HG02763 (cell line): ENCODE data around the gene GFY.
"Not testable (repeated sequence)": the region's sequence is repeated elsewhere in the genome, so short reads cannot be mapped to it uniquely, and the experiment has no call there.

Experiments used
- ATAC-seq: cut with Tn5 transposase; IDR thresholded peaks from one replicate; pipeline ENCODE4 v1.9.1; 2021; ENCODE audit warnings: mild to moderate bottlenecking, moderate library complexity; ENCODE audit not compliant: unreplicated experiment

GFY gene

GRCh38 chr19:49442771-49443365 is 17.7 kb downstream of the GFY start:
- ATAC-seq, result no peak

- peak; percentile 79 for ATAC-seq
These were observed 18.3 kb downstream of the GFY start for GRCh38 chr19:49443366-49444099.

DNA sequence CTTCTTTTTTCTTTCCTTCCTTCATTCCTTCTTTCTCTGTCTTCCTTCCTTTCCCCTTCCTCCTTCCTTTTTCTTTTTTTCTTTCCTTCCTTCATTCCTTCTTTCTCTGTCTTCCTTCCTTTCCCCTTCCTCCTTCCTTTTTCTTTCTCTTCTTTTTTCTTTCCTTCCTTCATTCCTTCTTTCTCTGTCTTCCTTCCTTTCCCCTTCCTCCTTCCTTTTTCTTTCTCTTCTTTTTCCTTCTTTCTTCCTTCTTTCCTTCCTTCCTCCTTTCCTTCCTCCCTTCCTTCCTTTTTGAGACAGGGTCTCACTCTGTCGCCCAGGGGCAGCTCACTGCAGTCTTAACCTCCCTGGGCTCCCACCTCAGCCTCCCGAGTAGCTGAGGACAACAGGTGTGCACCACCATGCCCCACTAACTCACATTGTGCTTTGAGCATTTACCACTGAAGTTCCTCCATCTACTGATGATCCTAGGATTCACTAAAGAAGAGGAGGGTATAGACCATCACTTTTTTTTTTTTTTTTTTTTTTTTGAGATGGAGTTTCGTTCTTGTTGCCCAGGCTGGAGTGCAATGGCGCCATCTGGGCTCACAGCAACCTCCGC is 19.0 kb downstream of the GFY start:
- ATAC-seq, result not testable (repeated sequence)

DNA sequence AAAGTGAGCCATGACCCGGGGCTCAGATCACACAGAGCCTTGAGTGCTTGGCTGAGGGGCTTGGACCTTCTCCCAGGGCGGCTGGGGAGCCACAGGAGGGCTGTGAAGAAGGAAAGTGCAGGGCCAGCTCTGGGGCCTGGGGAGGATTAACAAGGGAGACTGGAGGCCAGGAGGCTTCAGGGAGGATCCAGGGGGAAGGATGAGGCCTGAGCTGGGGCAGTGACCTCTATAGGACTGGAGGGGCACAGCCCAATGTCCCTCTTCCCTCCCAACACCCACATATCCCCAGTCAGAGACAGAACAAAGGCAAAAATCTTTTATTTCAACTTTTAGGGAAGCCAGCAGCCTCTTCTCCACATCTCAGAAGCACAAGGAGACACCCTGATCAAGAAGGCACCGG is 20.8 kb downstream of the GFY start:
- no peak for ATAC-seq

DNA sequence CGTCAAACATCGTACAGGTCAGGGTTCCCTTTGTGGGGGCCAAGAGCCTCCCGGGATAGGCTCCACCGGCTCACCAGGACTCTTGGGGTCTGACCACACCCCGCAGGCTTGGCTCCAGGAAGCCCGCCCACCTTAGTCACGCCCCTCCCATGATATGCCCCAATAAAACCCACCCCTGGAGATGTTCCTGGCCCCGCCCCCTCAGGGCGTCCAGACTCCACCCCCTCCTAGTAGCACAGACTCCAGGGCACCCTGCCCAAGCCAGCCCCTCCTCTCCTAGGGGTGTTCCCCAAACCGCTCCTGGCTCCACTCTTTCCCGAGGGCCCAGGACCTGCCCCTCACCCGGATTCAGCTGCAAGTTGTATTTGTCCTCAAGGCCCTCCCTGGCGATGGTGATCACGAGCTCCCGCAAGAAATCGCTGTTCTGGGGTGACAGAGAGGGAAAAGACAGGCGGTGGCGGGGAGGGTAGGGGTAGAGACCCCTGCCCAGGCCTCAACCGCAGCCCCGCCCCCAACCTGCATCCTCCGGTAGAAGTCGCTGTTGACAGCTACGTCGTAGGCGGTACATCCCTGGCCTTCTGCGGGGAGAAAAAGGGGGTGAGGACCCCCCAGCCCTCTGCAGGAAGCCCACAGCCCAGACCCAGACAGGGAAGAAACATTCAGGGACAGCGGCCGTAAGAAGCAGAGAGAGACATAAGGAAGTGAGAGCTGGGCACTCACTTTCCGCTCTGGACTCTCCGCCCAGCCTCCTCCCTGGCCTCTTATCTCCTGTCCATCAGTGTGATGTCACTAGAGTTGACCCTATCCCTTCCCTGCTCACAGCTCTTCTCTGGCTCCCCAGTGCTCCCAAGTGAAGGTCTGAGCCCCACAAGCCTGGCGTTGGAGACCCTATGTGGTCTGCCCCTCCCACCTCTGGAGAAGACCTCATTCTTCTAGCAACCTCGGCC is 22.6 kb downstream of the GFY start:
- ATAC-seq, result no peak

DNA sequence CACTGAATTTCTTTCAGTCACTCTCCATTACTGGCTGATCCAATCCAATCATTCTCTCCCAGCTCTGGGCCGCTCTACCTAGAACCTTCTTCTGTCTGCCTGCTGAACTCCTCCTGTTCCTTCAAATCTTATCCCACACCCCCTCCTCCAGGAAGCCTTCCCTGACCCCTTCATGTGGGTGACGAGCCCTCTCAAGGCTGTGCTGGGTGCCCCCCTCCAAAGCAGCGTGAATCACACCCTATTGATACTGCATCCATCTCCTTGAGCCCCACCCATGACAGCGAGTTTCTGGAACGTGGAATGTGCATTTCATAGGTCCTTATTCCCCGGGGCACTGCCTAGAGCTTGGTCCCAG is 23.2 kb downstream of the GFY start:
- ATAC-seq, result no peak

GRCh38 chr19:49450405-49450804 is 25.2 kb downstream of the GFY start:
- ATAC-seq, result no peak

GRCh38 chr19:49451430-49452181 is 26.4 kb downstream of the GFY start, which contains the start of gene PIH1D1:
Gene PIH1D1, minus strand, starts transcription at chr19:49451814. Its CDS starts 240 bp downstream, at chr19:49451574.
- peak; percentile 63 for ATAC-seq

GRCh38 chr19:49453013-49453756 is 28.0 kb downstream of the GFY start, which contains the start of gene ALDH16A1:
Gene ALDH16A1, plus strand, starts transcription at chr19:49453225. Its CDS starts 107 bp downstream, at chr19:49453332.
- ATAC-seq, result peak; percentile 85

DNA sequence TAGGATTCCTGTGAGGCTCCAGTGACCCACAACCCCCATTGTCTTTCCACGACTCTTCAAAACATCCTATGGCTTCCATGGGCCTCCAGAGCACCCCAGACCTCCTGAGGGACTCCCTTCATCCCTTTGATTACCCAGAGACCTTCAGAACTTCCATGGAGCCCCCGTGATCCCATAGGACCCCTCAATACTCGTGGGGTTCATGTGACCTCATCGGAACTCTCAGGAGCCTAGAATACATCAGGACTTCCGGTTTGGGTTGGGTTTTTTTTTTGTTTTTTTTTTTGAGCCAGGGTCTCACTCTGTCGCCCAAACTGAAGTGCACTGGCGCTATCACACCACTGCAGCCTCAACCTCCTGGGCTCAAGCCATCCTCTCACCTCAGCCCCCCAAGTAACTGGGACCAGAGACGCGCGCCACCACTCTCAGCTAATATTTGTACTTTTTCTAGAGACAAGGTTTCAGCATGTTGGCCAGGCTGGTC is 28.6 kb downstream of the GFY start:
- no peak for ATAC-seq

DNA sequence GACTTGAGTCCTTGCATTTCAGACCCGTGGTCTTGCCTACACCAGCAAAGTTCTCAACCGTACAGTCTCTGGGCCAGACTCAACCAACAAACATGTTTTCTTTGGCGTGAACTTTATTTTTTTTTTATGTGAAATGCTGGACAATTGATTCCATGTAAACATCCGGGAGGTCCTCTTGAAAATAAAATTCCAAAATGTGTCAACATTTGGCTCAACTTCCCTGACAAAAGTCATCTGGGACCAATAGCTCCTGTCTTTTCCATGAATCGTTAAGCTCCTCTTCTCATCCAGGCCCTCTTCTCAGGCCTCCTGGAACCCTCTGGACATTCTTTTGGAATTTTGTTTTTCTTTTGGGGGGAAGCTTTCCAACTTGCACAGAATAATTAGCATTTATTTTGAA is 30.6 kb downstream of the GFY start:
- no peak for ATAC-seq

DNA sequence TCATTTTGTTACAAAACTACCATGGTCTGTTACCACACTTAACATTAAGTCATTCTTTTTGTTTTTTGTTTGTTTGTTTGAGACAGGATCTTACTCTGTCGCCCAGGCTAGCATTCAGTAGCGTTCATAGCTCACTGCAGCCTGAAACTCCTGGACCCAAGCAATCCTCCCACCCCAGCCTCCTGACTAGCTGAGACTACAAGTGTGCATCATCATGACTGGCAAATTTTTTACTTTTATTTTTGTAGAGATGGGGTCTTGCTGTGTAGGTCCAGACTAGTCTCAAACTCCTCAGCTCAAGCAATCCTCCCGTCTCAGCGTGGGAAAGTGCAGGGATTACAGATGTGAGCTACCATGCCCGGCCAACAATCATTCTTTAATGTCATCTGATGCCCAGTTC is 31.1 kb downstream of the GFY start:
- no peak for ATAC-seq

- no peak for ATAC-seq
These were observed 33.3 kb downstream of the GFY start for GRCh38 chr19:49458567-49458903.

DNA sequence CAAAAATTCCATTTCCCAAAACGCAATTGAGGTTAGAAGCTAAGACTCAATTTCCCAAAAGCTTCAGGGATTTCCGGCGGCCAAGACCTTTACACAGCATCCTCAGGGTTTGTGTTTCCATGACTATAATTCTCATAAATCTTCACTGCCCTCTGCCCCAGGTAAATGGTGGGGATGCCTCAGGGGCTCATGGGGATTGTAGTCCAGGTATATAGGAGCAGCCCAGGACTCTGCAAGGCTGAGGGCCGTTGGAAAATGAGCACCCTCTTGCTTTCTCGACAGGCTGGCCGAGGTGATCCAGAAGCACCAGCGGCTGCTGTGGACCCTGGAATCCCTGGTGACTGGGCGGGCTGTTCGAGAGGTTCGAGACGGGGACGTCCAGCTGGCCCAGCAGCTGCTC is 34.2 kb downstream of the GFY start:
- no peak for ATAC-seq

DNA sequence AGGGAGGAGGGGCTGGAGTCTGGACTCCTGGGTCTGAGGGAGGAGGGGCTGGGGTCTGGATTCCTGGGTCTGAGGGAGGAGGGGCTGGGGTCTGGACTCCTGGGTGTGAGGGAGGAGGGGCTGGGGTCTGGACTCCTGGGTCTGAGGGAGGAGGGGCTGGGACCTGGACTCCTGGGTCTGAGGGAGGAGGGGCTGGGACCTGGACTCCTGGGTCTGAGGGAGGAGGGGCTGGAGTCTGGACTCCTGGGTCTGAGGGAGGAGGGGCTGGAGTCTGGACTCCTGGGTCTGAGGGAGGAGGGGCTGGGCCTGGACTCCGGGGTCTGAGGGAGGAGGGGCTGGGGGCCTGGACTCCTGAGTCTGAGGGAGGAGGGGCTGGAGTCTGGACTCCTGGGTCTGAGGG is 35.9 kb downstream of the GFY start:
- ATAC-seq, result not testable (repeated sequence)

DNA sequence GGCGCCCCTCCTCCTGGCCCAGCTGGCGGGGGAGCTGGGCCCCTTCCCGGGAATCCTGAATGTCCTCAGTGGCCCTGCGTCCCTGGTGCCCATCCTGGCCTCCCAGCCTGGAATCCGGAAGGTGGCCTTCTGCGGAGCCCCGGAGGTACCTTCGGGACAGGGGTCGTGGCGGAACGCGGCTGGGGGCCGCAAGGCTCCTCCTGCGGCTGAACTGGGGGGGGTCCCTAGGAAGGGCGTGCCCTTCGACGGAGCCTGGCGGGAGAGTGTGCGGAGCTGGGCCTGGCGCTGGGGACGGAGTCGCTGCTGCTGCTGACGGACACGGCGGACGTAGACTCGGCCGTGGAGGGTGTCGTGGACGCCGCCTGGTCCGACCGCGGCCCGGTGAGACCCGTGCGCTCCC is 36.5 kb downstream of the GFY start:
- no peak for ATAC-seq

- no peak for ATAC-seq
These were observed 37.3 kb downstream of the GFY start for GRCh38 chr19:49462492-49462891.

DNA sequence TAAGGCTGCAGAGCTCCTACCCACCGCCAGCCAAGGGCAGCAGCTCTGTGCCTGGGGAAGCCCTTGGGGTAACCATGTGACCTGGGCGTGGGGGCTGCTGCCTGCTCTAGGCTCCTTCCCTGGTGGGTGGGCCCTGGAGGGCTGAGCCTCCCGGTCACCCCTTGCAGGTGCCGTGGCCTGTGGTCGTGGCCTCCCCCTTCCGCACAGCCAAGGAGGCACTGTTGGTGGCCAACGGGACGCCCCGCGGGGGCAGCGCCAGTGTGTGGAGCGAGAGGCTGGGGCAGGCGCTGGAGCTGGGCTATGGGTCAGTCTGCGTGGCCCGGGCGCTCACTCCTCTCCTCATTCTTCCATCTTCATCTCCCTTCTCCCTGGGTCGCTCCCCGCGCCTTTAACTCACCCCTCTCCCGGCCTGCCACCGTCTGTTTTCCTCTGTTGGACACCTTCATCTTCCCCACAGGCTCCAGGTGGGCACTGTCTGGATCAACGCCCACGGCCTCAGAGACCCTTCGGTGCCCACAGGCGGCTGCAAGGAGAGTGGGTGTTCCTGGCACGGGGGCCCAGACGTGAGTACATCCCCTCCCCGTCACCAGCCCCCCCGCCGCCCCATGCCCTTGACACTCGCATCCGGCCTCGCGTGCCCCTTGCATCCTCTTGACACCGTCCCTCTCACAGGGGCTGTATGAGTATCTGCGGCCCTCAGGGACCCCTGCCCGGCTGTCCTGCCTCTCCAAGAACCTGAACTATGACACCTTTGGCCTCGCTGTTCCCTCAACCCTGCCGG is 39.0 kb downstream of the GFY start:
- ATAC-seq, result no peak

DNA sequence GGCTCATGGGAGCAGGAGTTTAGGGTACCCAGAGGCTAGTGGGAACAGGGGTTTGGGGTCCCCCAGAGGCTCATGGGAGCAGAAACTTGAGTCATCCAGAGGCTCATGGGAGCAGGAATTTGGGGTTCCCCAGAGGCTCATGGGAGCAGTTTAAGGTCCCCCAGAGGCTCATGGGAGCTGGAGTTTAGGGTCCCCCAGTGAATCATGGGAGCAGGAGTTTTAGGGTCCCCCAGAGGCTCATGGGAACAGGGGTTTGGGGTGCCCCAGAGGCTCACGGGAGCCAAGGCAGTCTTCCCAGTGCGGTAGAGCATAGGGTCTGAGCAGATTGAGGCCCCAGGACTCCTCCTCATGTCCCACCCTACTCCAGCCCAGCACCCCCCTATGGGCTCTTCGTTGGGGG is 40.2 kb downstream of the GFY start:
- no peak for ATAC-seq
